Measurements from ENCODE around the gene FSD1.
"Not testable (repeated sequence)": the region's sequence is repeated elsewhere in the genome, so short reads cannot be mapped to it uniquely, and the experiment has no call there.

The FSD1 gene

DNA sequence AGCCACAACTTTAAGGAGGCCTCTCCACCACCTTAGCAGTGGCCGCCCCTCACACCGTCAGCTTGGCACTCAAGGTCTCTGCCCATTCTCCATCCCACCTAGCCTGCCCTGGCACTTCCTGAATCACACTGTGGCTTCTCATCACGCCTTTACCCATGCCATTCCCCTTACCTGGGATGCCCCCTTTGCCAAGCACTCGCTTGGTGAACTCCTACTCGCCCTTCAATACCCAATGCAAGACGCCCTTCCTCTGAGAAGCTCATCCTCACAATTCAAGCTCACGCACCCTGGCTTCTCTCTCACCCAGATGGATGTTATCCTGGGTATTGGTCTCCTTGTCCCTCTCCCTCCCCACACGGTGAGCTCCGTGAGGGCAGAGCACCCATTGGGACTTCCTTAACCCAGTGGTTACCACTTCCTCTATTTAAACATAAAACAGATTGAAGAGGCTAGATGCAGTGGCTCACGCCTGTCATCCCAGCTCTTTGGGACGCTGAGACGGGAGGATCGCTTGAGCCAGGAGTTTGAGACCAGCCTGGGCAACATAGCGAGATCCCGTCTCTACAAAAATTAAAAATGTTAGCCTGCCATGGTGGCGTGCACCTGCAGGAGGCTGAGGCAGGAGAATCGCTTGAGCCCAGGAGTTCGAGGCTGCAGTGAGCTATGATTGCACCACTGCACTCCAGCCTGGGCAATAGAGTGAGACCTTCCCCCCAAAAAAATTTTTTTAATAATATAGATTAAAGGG lies 38.0 kb upstream of the FSD1 start:
- TF ChIP-seq, protein P1, sequence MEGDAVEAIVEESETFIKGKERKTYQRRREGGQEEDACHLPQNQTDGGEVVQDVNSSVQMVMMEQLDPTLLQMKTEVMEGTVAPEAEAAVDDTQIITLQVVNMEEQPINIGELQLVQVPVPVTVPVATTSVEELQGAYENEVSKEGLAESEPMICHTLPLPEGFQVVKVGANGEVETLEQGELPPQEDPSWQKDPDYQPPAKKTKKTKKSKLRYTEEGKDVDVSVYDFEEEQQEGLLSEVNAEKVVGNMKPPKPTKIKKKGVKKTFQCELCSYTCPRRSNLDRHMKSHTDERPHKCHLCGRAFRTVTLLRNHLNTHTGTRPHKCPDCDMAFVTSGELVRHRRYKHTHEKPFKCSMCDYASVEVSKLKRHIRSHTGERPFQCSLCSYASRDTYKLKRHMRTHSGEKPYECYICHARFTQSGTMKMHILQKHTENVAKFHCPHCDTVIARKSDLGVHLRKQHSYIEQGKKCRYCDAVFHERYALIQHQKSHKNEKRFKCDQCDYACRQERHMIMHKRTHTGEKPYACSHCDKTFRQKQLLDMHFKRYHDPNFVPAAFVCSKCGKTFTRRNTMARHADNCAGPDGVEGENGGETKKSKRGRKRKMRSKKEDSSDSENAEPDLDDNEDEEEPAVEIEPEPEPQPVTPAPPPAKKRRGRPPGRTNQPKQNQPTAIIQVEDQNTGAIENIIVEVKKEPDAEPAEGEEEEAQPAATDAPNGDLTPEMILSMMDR (IDR thresholded peaks at IDR 0.05; ENCODE audit: control insufficient read depth, extremely low read depth, insufficient read depth) = no peak
- no peak for DNase-seq (ENCODE audit: low read depth)
- H3K4me3 ChIP-seq (ENCODE audit: low read depth, low read length) = no peak overlapping the region

DNA sequence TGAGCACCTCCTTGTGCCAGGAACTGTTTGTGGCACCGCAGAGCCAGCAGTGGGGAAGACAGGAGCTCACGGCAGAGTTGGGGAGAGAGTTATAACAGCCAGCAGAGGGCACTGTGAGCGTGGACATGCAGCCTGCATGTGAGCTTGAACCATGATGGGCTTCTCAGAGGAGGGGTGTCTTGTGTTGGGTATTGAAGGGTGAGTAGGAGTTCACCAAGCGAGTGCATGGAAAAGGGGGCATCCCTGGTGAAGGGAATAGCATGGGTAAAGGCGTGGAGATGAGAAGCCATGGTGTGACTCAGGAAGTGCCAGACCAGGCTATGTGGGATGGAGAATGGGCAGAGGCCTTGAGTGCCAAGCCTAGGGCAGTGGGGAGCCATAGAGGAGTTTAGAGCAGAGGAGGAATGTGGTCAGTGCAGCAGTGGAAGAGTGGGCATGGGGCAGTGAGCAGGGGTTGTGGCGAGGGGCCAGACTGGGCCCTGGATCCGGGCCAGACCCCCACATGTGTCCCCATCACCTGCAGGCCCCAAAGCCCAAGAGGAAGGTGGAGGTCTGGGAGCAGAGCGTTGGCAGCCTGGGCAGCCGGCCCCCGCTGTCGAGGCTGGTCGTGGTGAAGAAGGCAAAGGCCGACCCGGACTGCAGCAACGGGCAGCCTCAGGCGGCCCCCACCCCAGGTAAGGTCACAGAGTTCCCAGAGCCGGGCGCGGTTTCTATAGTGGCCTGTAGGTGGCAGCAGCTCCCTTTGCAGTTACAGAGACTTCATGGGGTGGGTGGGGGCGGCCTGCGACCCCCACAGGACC lies 37.1 kb upstream of the FSD1 start:
- TF ChIP-seq, protein P1 (IDR thresholded peaks at IDR 0.05; ENCODE audit: control insufficient read depth, extremely low read depth, insufficient read depth) = peak; percentile 67
- no peak overlapping the region for H3K4me3 ChIP-seq (ENCODE audit: low read depth, low read length)
- no peak for DNase-seq (ENCODE audit: low read depth)

DNA sequence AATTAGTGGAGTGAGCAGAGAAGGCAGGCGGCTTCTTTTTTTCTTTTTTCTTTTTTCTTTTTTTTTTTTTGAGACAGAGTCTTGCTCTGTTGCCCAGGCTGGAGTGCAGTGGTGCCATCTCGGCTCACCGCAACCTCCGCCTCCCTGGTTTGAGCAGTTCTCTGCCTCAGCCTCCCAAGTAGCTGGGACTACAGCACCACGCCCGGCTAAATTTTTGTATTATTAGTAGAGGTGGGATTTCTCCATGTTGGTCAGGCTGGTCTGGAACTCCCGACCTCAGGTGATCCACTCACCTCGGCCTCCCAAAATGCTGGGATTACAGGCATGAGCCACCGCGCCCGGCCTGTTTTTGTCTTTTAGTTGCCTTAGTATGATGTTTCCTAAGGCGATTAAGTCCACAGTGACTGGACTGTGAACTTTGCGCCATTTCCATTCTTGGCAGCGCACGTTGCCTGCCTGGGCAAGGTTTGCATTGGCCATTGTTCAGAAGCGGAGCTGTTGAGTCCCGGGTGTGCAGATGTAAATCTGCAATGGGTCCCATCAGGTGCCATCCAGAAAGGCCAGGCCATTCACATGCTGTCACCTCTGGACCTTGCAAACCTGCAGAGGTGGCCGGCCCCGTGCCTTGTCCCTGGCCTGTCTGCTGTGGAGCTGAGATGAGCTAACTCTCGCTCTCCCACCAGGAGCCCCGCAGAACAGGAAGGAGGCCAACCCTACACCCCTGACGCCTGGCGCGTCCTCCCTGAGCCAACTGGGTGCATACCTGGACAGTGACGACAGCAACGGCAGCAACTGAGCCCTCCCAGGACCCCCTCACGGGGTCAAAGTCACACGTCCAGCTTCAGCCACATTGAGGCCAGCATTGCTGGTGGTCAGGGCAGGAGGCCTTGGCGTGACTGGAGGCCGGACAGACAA lies 36.2 kb upstream of the FSD1 start:
- H3K4me3 ChIP-seq (ENCODE audit: low read depth, low read length) = no peak overlapping the region
- peak; percentile 74 for DNase-seq (ENCODE audit: low read depth)
- TF ChIP-seq, protein P1 (IDR thresholded peaks at IDR 0.05; ENCODE audit: control insufficient read depth, extremely low read depth, insufficient read depth) = no peak

DNA sequence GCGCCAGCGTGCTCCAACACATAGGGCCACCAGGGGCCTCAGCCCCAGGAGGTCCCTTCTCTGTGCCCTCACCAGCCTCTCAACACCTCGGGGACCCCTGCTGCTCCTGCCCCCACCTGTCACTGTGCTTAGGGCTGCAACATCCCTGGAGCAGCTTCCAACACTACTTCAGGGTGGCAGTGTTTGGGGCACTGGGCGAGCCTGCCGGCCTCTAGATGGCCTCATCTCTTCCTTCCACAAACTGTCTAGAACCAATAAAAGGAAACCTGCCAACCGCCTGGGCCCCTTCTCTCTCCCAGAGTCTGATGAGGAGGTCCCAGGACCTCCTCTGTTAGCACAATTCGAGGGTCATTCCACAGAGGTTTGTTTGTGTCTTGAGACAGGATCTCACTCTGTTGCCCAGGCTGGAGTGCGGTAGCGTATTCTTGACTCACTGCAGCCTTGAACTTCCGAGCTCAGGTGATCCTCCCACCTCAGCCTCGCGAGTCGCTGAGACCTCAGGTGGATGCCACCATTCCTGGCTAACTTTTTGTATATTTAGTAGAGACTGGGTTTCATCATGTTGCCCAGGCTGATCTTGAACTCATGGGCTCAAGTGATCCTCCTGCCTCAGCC lies 35.5 kb upstream of the FSD1 start:
- no peak overlapping the region for H3K4me3 ChIP-seq (ENCODE audit: low read depth, low read length)
- TF ChIP-seq, protein P1 (IDR thresholded peaks at IDR 0.05; ENCODE audit: control insufficient read depth, extremely low read depth, insufficient read depth) = no peak
- DNase-seq (ENCODE audit: low read depth) = no peak

DNA sequence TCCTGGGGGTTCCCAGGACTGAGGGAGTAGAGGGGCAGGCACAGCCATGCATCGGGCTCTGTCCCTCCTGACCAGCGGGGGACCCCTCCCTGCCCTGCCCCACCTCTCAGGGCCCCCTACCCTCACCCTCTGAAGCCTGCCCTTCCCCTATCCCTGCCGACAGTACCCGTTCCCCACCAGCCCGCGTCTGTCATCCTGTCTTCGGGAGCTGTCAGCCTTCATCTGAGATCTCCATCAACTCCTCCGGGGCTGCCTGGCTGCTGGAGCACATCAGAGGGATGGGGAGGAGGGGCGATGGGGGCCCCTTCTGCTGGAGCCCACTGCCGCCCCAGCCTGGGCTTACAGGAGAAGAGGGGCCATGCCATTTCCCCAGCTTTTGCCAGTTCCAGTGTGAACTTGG lies 31.5 kb upstream of the FSD1 start:
- TF ChIP-seq, protein P1 (IDR thresholded peaks at IDR 0.05; ENCODE audit: control insufficient read depth, extremely low read depth, insufficient read depth) = no peak
- H3K4me3 ChIP-seq (ENCODE audit: low read depth, low read length) = no peak overlapping the region
- no peak for DNase-seq (ENCODE audit: low read depth)

DNA sequence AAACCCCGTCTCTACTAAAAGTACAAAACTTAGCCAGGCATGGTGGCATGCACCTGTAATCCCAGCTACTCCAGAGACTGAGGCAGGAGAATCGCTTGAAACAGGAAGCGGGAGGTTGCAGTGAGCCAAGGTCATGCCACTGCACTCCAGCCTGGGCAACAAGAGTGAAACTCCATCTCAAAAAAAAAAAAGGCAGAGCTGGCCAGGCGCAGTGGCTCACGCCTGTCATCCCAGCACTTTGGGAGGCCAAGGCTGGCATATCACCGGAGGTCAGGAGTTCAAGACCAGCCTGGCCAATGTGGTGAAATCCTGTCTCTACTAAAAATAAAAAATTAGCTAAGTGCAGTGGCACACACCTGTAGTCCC lies 30.1 kb upstream of the FSD1 start:
- DNase-seq (ENCODE audit: low read depth); H3K4me3 ChIP-seq (ENCODE audit: low read depth, low read length): not testable (repeated sequence)

Data from LNCaP clone FGC (cell line).